HG03025 (cell line): Measurements from ENCODE around the gene ACVR1C.

Experiments
- ATAC-seq: cut with Tn5 transposase; IDR thresholded peaks from one replicate; pipeline ENCODE4 v1.9.1; 2021; ENCODE audit warnings: mild to moderate bottlenecking, moderate library complexity; ENCODE audit not compliant: unreplicated experiment, low FRiP score

The ACVR1C gene

DNA sequence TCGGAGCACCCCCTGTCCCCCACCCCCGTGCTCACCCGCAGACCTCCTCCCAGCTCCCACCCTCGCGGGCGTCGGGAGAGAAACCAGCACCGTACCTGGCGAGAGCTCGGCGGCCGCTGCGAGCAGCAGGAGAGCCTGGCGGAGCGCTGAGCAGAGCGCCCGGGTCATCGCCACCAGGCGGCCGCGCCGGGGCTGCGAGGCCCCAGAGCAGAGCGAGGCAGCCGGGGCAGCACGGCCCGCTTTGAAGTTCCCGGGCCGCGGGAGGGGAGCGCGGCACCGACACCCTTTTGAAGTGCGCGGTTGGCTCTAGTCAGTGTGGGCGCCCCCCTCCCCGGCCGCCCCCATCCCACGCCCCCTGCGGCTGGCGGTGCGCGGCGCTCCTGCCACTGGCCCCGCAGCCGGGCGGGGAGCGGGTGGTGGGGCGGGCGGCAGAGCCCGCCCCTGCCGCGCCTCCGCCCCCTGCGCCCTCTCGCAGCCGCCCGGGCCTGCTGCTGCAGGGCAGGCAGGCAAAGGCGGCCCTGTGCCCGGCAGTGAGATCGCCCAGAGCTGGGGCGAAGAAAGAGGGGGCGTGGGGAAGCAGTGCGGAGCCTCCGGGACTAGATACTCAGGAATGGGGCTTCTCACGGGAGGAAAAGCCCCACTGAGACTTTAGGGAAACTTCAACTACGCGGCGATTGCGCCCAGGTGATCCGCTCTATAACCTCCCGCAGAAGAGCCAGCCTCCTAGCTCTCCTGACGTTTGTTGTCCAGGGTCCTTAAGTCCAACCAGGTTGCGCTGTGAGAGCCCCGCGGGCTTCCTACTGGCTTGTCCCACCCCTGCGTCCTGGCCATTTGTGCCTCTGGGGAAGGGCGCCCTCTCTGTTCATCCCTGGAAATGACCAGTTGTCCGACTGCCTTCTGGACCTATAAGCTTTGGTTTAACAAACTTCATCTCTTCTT is at the start of gene ACVR1C:
Gene ACVR1C, minus strand, starts transcription at position 388 of the 939 bp plus-strand sequence. Its CDS starts 220 bp downstream, at position 168.
- peak; percentile 89 for ATAC-seq

DNA sequence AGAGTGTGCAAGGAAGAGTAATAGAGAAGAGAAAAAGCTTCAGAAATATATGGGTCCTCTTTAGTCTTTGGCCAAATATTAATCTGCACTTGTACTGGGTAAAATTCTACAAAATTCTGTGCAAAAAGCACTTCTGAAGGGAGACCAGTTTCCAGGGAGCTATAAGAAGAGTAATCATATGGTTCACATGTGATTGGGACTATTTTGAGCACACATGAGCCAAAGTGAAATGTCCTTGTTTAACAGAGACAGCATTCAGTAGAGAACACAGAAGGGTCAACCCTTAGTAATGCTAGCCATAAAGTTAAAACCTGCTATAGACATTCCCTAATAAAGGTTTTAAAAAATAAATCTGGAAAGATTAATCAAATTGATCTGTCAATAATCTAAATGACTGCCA is 49.3 kb upstream of the ACVR1C start:
- no peak for ATAC-seq

DNA sequence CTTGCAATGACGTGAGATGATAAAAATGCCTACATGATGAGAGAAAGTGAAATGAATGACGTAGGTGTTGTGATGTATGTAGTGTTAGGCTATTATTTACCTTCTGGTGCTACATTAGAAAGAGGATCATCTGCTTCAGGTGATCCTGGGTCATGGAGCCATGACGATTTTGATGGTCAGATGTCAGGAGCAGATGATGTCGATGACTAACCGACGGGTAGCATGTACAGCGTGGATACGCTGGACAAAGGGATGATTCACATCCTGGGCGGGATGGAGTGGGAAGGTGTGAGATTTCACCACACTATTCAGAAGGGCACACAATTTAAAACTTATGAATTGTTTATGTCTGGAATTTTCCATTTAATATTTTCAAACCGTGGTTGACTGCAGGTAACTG is 43.5 kb upstream of the ACVR1C start:
- ATAC-seq, result no peak

DNA sequence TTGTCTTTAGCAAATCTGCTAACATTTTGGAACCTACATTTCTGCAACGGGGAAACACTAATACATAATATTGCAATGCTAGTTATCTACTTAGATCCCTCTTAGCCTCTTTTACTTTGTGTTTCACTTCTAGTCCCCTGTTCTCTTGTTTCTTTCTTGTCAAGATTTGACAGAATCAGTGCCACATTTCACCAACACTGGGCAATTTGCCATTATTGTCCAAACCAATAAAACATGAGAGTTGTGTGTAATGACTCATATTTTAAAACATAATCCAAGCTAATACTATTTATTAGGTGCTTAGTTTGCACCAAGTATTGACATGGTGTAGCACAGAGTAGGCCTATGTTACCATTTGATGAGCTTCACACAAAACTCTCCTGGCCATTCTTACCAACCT is 33.7 kb upstream of the ACVR1C start:
- no peak for ATAC-seq

DNA sequence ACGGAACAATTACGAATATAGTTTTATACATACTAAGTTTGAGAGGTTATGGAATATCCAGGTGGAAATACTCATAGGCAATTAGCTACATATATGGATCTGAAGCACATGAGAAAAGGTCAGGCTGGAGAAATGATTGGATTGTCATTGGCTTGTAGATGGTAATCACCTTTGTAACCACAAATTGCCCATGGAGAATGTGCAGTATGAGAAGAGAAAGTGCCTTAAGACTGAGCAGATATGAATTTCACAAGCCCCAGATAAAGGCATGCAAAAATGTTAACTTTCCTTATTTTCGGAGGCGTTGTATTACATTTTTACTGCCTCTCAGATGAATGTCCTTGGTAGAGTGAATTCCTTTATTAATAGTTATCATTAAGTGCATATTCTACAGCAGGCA is 33.1 kb upstream of the ACVR1C start:
- ATAC-seq, result no peak

DNA sequence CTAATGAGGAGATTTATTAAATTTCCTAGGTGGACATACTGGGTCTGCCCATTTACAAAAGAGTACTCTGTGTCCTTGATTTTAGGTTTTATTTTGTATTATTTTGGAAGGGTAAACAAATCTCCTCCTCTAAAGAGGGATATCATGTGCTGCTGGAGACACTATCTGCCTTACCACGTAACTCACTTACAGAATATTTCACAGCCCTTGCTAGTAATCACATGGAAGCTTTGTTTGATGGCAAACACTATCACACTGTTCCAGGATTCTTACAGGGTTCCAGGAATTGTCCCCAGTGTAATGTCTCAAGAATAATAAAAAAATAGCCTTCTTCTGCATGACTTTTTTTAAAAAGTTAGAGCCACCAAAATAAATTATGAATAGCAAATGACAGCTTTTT is 29.2 kb upstream of the ACVR1C start:
- ATAC-seq, result no peak

DNA sequence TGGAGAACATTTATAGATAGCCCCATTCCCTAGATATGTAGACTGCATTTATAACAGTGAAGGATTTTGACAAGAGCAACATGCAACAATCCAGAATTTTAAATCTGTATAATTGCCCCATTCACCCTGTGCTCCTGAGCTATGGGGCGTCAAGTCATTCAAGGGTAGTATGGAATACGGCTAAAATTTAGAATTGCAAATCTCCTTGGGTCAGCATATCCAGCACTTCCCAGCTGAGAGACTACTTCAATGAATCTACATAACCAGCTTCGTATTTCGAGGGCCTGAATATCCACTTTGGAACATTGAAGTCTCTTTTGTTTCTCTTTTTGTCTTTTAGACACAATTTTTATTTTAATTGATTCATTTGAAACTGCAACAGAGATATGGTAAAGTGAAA is 28.4 kb upstream of the ACVR1C start:
- ATAC-seq, result no peak

DNA sequence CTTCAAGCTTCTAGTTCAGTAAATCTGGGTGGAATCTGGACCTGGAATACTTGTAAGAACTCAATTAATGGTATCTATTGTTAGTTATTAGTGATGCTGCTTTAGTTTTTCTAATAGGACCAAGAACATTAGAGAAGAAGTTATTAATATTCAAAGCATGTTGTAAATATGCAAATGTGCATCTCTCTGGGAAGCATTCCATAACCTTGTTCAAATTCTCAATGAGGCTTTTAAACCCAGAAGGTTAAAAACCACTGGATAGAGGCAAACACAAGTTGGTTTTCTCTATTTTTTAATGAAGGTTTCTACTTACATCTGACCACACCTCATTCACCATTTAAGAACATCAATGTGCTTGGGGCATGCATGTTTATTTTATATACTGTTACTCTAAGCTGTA is 16.1 kb upstream of the ACVR1C start:
- ATAC-seq, result no peak

DNA sequence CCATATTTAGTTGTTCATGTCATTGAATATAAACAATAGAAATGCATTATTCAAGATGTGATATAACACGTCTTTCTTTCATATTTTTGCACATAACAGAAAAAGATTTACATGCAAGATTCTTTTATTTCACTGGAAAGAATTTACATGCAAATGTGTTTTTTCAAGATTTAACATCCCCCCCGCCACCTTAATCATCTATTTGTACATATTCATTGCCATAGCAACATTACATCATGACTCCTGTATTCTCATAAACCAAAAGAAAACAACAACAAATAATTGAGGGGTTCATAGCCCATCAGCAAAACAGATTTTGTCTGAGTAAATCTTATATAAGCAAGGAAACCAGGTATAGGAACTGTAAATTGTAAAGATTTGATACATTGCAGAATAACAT is 3.2 kb upstream of the ACVR1C start:
- ATAC-seq, result no peak

DNA sequence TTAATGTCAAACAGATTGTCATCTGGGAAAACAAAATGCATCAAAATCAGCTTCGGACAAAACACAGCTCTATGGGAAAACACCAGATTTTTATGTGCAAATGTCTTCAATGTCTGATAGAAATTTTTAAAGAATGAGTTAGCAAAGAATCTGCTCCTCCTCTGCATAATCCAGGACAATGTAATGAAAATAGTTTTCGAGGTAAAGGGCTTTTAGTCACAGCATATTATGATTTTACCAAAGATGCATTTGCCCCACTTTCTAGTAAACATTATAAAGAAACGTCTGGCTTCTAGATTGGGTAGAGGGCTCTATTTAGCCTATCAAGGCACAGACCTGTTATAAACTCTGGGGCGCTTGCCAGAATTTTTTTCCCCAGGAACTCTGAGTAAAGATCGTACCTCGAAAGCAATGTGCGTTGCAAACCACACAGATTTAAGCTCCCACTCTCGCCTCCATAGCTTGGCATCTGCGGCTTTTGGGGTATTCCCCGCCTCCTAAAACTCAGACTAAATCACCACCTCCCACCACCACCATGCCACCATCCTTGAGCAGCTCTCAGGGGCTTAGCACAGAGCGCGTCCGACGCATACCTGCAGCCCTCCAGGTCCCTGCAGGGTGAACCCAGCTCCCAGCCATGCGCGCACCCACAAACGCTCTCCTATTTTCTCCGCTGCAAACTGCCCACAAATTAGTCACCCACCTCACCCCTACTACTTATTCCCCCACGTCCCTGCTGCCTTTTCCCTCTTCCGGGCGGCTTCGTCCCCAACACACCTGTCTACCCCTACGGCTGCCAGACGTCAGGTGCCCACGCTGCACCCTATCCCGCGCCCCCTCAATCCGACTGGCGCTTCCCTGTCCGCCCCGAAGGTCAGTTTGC is 829 bp downstream of the ACVR1C start:
- ATAC-seq, result peak; percentile 8

DNA sequence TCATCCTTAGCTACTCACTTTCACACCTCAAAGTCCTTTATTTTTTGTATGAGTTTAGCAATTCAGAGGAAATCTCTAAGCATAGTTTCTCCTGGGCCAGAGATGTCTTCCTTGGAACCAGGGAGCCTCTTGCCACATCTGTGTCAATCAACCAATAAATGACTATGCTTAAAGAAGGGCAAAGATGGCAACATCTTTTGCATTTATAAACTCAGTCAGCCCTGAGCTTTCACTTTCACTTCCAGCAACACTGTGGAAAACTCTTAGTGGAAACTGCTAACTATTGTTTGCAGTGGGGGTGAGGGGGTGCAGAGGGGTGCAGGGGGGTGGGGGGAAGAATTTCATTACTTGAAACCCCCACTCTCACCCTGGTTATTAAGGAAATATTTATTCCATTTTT is 3.4 kb downstream of the ACVR1C start:
- ATAC-seq, result no peak

DNA sequence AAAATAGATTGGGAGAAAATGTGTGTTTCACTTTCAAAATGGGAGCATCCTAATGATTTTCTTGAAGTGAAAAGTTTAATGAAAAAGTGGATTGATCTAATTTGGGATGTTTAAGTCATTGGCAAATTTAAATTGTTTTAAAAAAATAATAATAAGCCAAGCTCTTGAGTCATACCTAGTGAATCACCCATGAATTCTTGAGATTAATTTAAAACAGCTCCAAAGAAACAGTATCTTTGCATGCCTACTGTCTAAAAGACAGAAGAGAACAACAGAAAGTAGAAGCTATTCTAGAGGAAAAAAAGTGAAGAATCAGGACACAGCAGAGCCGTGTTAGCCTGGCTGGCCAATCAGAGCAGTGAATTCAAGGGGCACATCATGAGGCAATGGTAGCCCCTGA is 7.7 kb downstream of the ACVR1C start:
- ATAC-seq, result no peak

DNA sequence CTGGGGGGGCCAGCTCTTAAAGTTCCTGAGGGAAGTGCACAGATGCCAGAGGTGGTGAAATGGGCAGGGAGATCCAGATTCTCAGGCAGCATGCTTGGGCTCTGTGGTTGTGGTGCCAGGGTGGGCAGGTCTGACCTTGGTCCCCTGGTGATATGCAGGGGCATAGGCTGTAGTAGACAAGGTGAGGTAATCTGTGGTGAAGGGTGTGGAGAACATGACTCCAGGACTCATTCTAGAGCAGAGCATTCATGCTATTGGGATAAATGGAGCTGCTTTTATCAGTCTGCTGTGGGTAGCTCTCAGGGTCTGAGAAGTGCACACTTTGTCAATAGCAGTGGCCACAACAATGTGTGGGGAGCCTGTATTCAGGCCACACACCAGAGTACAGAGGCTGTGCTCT is 16.9 kb downstream of the ACVR1C start:
- ATAC-seq, result no peak

DNA sequence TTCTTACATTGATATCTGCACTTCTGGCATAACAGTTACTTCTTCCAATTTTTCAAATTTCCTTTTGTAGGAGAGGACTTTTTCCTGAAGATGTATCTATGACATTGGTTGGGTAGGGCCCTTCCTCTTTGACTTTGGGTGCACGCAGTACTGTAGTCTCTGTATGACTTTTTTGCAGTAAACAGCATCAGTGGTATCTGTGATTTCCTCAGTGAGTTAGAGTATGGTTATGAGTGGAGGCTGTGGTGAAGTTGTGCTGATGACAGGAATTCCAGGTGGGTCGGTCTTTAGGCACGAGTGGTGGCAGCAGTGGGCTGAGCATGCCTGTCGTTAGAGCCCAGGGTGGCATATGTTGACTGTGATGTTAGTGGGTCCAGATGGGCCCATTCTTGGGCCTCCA is 17.6 kb downstream of the ACVR1C start:
- no peak for ATAC-seq

DNA sequence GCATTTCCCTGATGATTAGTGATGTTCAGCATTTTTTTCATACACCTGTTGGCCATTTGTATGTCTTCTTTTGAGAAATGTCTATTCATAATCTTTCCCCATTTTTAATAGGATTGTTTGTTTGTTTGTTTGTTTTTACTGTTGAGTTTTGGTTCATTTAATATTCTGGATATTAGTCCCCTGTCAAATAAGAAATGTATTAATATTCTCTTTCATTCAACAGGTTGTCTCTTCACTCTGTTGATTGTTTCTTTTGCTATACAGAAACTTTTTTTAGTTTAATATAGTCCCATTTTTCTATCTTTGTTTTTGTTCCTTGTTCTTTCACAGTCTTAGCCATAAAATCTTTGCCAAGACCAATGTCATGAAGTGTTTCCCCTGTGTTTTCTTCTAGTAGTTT is 22.1 kb downstream of the ACVR1C start:
- ATAC-seq, result no peak

DNA sequence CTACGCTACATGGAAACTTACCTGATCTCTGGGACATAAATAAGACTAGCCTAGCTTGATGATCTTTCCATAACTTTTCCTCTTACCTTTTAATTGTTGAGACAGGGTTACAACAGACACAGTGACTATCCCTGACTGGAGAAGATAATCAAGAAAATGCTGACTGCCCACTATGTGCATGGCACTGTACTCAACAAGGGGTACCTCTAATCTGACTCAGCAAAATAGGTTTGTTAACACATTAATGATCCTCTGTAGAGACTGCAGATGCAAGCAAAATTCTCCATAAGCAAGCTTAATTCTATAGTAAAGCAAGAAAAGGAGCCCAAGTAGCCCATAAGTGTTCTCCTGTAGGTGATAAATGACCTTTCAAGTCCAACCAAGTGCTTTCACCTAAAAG is 25.5 kb downstream of the ACVR1C start:
- ATAC-seq, result no peak

DNA sequence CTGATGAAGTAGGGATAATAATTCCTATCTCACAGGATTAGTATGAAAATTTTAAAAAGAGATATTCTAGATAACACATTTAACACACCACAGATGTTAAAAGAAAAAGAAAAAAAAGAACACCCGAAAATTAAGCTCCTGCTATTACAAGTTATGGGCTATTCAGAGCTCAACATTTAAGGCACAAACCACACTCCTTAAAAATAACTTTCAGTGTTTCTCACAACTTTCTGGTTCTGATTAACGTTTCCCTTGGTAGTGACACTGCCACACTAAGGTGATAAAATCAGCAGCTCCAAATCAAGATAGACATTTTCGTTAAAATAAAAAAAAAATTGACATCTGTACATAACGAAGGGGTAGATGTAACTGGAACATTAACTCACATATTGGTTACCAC is 26.9 kb downstream of the ACVR1C start:
- ATAC-seq, result no peak

DNA sequence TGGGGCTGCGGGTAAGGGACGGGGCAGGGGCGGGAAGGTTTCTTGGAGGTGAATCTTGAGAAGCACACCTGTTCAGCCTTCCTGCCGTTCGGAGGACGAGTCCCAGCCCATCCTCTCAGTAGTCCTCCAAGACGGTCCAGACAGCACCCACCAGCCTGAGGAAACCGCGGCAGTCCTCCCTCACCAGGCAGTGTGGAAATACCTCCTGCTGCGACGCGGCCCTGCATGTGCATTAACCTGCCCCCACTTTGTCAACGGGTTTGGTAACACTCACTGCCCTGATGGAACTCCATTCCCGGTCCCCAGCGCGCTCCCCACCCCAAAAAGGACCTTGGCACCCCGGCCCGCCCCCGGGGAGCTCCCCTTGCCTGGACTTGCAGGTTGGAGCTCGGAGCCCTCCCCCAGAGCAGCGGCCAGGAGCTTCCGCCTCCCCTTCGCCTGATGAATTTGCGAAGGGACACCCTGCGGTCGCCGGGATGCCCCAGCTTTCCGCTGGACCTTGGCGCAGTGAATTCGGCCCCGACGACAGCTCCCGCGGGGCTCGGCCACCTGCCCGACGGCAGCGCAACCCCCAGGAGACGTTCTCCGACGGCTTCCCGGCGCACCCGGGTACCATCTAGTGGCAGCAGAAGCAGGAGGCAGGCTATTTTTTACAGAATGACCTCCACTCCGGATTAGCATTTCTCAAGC is 31.5 kb downstream of the ACVR1C start:
- no peak for ATAC-seq

DNA sequence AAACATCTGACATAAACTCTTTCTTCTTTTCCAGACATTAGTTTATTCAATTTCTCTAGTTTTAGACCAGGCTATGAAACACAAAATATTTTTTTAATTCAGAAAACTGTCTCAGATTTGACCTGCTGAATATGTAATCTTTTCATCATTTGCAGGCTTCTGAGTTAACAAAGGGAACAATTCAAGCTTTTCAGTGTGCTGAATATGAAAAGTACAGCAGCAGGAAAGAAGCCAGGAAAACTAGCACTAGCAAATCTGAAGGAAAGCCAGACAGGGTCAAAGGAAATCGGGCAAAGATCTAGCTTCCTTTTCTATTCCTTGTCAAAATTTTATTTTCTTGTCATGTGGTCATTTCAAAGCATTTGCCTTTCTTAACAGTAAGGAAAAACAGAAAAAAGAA is 35.3 kb downstream of the ACVR1C start:
- ATAC-seq, result no peak

DNA sequence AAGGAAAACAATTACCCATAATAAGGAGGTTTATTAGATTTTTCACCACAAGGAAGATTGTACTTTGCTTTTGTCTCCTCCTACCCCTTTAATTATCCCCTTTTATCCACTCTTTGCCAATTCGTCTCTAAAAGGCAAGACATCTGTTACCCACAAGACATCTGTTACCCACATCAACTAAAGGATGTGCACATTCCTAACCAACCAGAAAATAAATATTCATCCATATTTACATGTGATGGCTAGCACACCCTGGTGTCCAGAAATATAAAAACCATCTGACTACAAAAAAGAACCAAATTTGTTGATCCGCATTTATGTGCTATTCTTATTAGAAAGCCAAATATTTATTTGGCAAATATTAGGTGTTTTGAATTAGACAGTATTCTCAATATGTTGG is 35.7 kb downstream of the ACVR1C start:
- no peak for ATAC-seq

DNA sequence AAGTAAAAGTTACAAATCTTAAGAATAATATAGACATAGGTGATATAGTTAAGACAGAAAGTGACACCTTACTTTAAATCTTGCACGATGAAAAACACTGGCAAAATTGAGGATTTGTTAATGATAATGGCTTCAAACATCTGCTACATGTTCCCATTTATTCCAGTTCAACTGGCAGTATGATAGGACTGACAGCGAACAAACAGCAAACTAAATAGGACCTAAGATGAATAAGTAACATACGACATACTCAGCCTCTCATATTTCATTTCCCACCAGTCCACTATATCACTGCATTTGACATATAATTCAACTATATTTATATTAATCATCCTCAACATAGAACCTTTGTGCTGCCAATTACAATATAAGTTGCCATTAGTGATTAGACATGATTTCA is 36.3 kb downstream of the ACVR1C start:
- ATAC-seq, result no peak
